GM18519 (cell line): ENCODE data around the gene MTHFSD.

Experiments
- ATAC-seq: cut with Tn5 transposase; IDR thresholded peaks from one replicate; pipeline ENCODE4 v1.9.1; 2021; ENCODE audit warnings: mild to moderate bottlenecking, moderate library complexity; ENCODE audit not compliant: unreplicated experiment, low FRiP score

MTHFSD gene

GRCh38 chr16:86555704-86556075 lies 655 bp upstream of the MTHFSD start:
- ATAC-seq: no peak

- ATAC-seq: no peak
Observed at GRCh38 chr16:86554599-86554916, 477 bp downstream of the MTHFSD start.

- ATAC-seq: no peak
Observed at GRCh38 chr16:86553356-86553755, 1.7 kb downstream of the MTHFSD start.

- ATAC-seq: no peak
Observed at GRCh38 chr16:86550281-86550680, 4.8 kb downstream of the MTHFSD start.

- no peak for ATAC-seq
Observed at GRCh38 chr16:86549893-86550190, 5.2 kb downstream of the MTHFSD start.

- no peak for ATAC-seq
Observed at GRCh38 chr16:86549076-86549892, 5.8 kb downstream of the MTHFSD start.

- no peak for ATAC-seq
Observed at GRCh38 chr16:86547286-86547685, 7.7 kb downstream of the MTHFSD start.

- ATAC-seq: no peak
Observed at GRCh38 chr16:86546638-86547013, 8.4 kb downstream of the MTHFSD start.

GRCh38 chr16:86545954-86546637 lies 8.9 kb downstream of the MTHFSD start:
- no peak for ATAC-seq

GRCh38 chr16:86545481-86545880 lies 9.6 kb downstream of the MTHFSD start:
- ATAC-seq: no peak

- ATAC-seq: no peak
Observed at GRCh38 chr16:86542756-86543750, 12.0 kb downstream of the MTHFSD start.

GRCh38 chr16:86541560-86541959 lies 13.5 kb downstream of the MTHFSD start:
- ATAC-seq: no peak

GRCh38 chr16:86540894-86541293 lies 14.1 kb downstream of the MTHFSD start:
- no peak for ATAC-seq

GRCh38 chr16:86538196-86538780 lies 16.7 kb downstream of the MTHFSD start:
- no peak for ATAC-seq

- no peak for ATAC-seq
Observed at GRCh38 chr16:86537486-86537885, 17.5 kb downstream of the MTHFSD start.

GRCh38 chr16:86536621-86537020 lies 18.4 kb downstream of the MTHFSD start:
- no peak for ATAC-seq

- ATAC-seq: no peak
Observed at GRCh38 chr16:86534779-86535615, 20.0 kb downstream of the MTHFSD start.

GRCh38 chr16:86533767-86534351 lies 21.2 kb downstream of the MTHFSD start:
- no peak for ATAC-seq

- ATAC-seq: no peak
Observed at GRCh38 chr16:86533076-86533475, 22.0 kb downstream of the MTHFSD start.

- ATAC-seq: no peak
Observed at GRCh38 chr16:86532526-86532815, 22.6 kb downstream of the MTHFSD start.
